ENCODE measurements around the gene ACBD7.
A peak's percentile ranks its signal among the peaks of the same experiment; 100 is the strongest.

ACBD7 gene

GRCh38 chr10:15083674-15084501 lies 4.7 kb downstream of the ACBD7 start:
- CTCF ChIA-PET = interaction anchor here (1.0 to 1.2 kb wide), 2 partner anchors 23 to 93 kb away, joined by 3 read pairs; no protein-coding TSS in a partner anchor
- POLR2A ChIA-PET = no interaction called here
- TF ChIP-seq CTCF (IDR thresholded peaks at IDR 0.05; ENCODE audit: insufficient read depth, low read length, missing control alignments) = no peak
- H3K4me3 ChIP-seq (ENCODE audit: low read depth, low read length) = peak overlapping the region; percentile 41
- no peak for DNase-seq (ENCODE audit: low read depth, low spot score)

- POLR2A ChIA-PET = no interaction called here
These were observed 13.2 kb downstream of the ACBD7 start for GRCh38 chr10:15075421-15075820.

GRCh38 chr10:15072358-15072757 lies 16.2 kb downstream of the ACBD7 start:
- DNase-seq (ENCODE audit: low read depth, low spot score) = no peak
- TF ChIP-seq CTCF (IDR thresholded peaks at IDR 0.05; ENCODE audit: insufficient read depth, low read length, missing control alignments) = no peak
- ChIA-PET POLR2A (no interaction called here), CTCF (interaction anchor here (1.2 kb wide), 1 partner anchor 9 kb away, joined by 3 read pairs; no protein-coding TSS in a partner anchor)
- H3K4me3 ChIP-seq (ENCODE audit: low read depth, low read length) = no peak overlapping the region

More at GRCh38 chr10:15075421-15075820, 13.2 kb downstream of the ACBD7 start:
- DNase-seq (ENCODE audit: low read depth, low spot score) = no peak
- H3K4me3 ChIP-seq (ENCODE audit: low read depth, low read length) = no peak overlapping the region
- no peak for TF ChIP-seq CTCF (IDR thresholded peaks at IDR 0.05; ENCODE audit: insufficient read depth, low read length, missing control alignments)
- CTCF ChIA-PET = no interaction called here

- H3K4me3 ChIP-seq (ENCODE audit: low read depth, low read length) = no peak overlapping the region
- DNase-seq (ENCODE audit: low read depth, low spot score) = no peak
- ChIA-PET CTCF (no interaction called here), POLR2A (no interaction called here)
- TF ChIP-seq CTCF (IDR thresholded peaks at IDR 0.05; ENCODE audit: insufficient read depth, low read length, missing control alignments) = no peak
These were observed 19.3 kb downstream of the ACBD7 start for GRCh38 chr10:15069230-15069629.

GRCh38 chr10:15068802-15069201 lies 19.8 kb downstream of the ACBD7 start:
- CTCF ChIA-PET = no interaction called here
- no peak overlapping the region for H3K4me3 ChIP-seq (ENCODE audit: low read depth, low read length)
- TF ChIP-seq CTCF (IDR thresholded peaks at IDR 0.05; ENCODE audit: insufficient read depth, low read length, missing control alignments) = no peak
- POLR2A ChIA-PET = no interaction called here
- peak; percentile 21 for DNase-seq (ENCODE audit: low read depth, low spot score)

GRCh38 chr10:15067154-15067553 lies 21.4 kb downstream of the ACBD7 start:
- ChIA-PET POLR2A (no interaction called here), CTCF (no interaction called here)
- H3K4me3 ChIP-seq (ENCODE audit: low read depth, low read length) = no peak overlapping the region
- TF ChIP-seq CTCF (IDR thresholded peaks at IDR 0.05; ENCODE audit: insufficient read depth, low read length, missing control alignments) = no peak
- DNase-seq (ENCODE audit: low read depth, low spot score) = no peak

All from AG04449 (cell line).